HCT116 (cell line): ENCODE measurements around the gene TSPO. TPM values are rescaled to one million over a fixed set of nuclear protein-coding genes. Genes with fewer than 3 reads are reported as not detected.

Source experiments
- ATAC-seq: fragments of 200-7000 bp; cut with Tn5 transposase; 2 replicates; pipeline ENCODE4 v1.9.1; 2020; ENCODE audit warnings: mild to moderate bottlenecking, moderate library complexity
- BruUV-seq: library from RNA; stranded (reverse); fragments of 400-500 nt; replicated peaks from 2 replicates; lab custom pipeline; 2021; lab: Mats Ljungman, UMichigan
- CTCF ChIA-PET: fragments of 300-600 bp; sonication (Branson Sonifier 250); formaldehyde crosslinking; loops from one replicate; lab custom pipeline; 2021; ENCODE audit warnings: antibody characterized with exemption; lab: Charles Lee
- POLR2A ChIA-PET: fragments of 300-600, 350-600 bp; sonication (Branson Sonifier 250); formaldehyde crosslinking; loops from one replicate; lab custom pipeline; 2021; ENCODE audit warnings: antibody characterized with exemption; lab: Charles Lee
- RAD21 ChIA-PET, 2 experiments: fragments of 300-600 bp; sonication (Branson Sonifier 250); formaldehyde crosslinking; loops; one replicate each; lab custom pipeline; 2023; ENCODE audit warnings: low total read pairs in 2 of 2; ENCODE audit not compliant: uncharacterized antibody in 2 of 2, unreplicated experiment in 2 of 2, low non-redundant PET in 1 of 2; lab: Charles Lee
- DNase-seq: peaks from one replicate; pipeline ENCODE4 v3.0.0-alpha.2; 2010; ENCODE audit warnings: low read depth, low spot score
- H2AFZ ChIP-seq: fragments of 200-600 bp; shearing (Covaris generic), sonication (generic); 2 replicates; pipeline ENCODE4 v1.6.1; 2017; ENCODE audit warnings: low read depth, mixed run types, mixed read lengths, antibody characterized with exemption, low read length; ENCODE audit not compliant: poor library complexity, severe bottlenecking
- H3K27ac ChIP-seq: 2 replicates; pipeline ENCODE4 v1.5.1; 2012; ENCODE audit warnings: low read depth, low read length
- H3K27me3 ChIP-seq: fragments of 200-600 bp; sonication (generic); 2 replicates; pipeline ENCODE4 v1.6.1; 2016; ENCODE audit warnings: mixed run types, low read length, mixed read lengths; ENCODE audit not compliant: insufficient read depth
- H3K36me3 ChIP-seq, 2 experiments: fragments of 200-500 bp in 1 of 2; fragments of 200-600 bp in 1 of 2; sonication (Bioruptor generic) in 1 of 2; sonication (generic) in 1 of 2; 2 replicates each; pipeline versions ENCODE4 v1.5.1 to v1.6.1; 2014 to 2016; ENCODE audit warnings: low read length in 2 of 2, inconsistent platforms in 1 of 2, mixed read lengths in 1 of 2, mixed run types in 1 of 2; ENCODE audit not compliant: insufficient read depth in 2 of 2, control insufficient read depth in 1 of 2
- H3K4me1 ChIP-seq, 2 experiments: fragments of 200-600 bp in 1 of 2; sonication (generic) in 1 of 2; 2 replicates each; pipeline versions ENCODE4 v1.5.1 to v1.6.1; 2012 to 2017; ENCODE audit warnings: low read length in 2 of 2, inconsistent platforms in 1 of 2, mild to moderate bottlenecking in 1 of 2, mixed read lengths in 1 of 2, mixed run types in 1 of 2, moderate library complexity in 1 of 2; ENCODE audit not compliant: insufficient read depth in 2 of 2, control insufficient read depth in 1 of 2
- H3K4me2 ChIP-seq: fragments of 200-600 bp; sonication (generic); 2 replicates; pipeline ENCODE4 v1.6.1; 2017; ENCODE audit warnings: mixed run types, low read length, mixed read lengths
- H3K4me3 ChIP-seq, 2 experiments: fragments of 200-600 bp in 1 of 2; sonication (generic) in 1 of 2; replicated peaks in 1 of 2; 2 replicates each; pipeline ENCODE4 v1.5.1; 2011 to 2016; ENCODE audit warnings: low read length in 2 of 2, control low read depth in 1 of 2, low read depth in 1 of 2, mild to moderate bottlenecking in 1 of 2, mixed read lengths in 1 of 2, mixed run types in 1 of 2
- H3K79me2 ChIP-seq: fragments of 200-600 bp; sonication (generic); 2 replicates; pipeline ENCODE4 v1.6.1; 2017; ENCODE audit warnings: mild to moderate bottlenecking, mixed run types, low read length, moderate library complexity, mixed read lengths; ENCODE audit not compliant: insufficient read depth
- H3K9ac ChIP-seq: fragments of 200-600 bp; sonication (generic); 2 replicates; pipeline ENCODE4 v1.6.1; 2016; ENCODE audit warnings: low read length, mixed read lengths
- H3K9me2 ChIP-seq: fragments of 200-600 bp; sonication (generic), shearing (Covaris generic); 2 replicates; pipeline ENCODE4 v1.6.1; 2017; ENCODE audit warnings: mixed run types, mild to moderate bottlenecking, moderate library complexity; ENCODE audit not compliant: insufficient read depth
- H3K9me3 ChIP-seq, 2 experiments: fragments of 200-500 bp in 1 of 2; fragments of 200-600 bp in 1 of 2; sonication (Bioruptor generic) in 1 of 2; sonication (generic) in 1 of 2; 2 replicates each; pipeline ENCODE4 v1.6.1; 2014 to 2017; ENCODE audit warnings: low read length in 2 of 2, mixed read lengths in 2 of 2, inconsistent platforms in 1 of 2, low read depth in 1 of 2, mild to moderate bottlenecking in 1 of 2, mixed run types in 1 of 2, moderate library complexity in 1 of 2; ENCODE audit not compliant: control insufficient read depth in 1 of 2, insufficient read depth in 1 of 2
- H4K20me1 ChIP-seq: fragments of 200-600 bp; sonication (generic), shearing (Covaris generic); 2 replicates; pipeline ENCODE4 v1.6.1; 2017; ENCODE audit warnings: mixed run types, mild to moderate bottlenecking, moderate library complexity; ENCODE audit not compliant: insufficient read depth
- ATF3 ChIP-seq: IDR thresholded peaks from 2 replicates; pipeline ENCODE4 v1.6.1; 2012
- CBX3 ChIP-seq: IDR thresholded peaks from 2 replicates; pipeline ENCODE4 v1.6.1; 2012; ENCODE audit warnings: low read depth
- CEBPB ChIP-seq: IDR thresholded peaks from 2 replicates; pipeline ENCODE4 v1.6.1; 2012; ENCODE audit warnings: low read depth
- EGR1 ChIP-seq: IDR thresholded peaks from 2 replicates; pipeline ENCODE4 v1.6.1; 2012; ENCODE audit warnings: low read depth
- EZH2 ChIP-seq: fragments of 200-600 bp; sonication (generic); IDR thresholded peaks from 2 replicates; pipeline ENCODE4 v1.6.1; 2017; ENCODE audit warnings: antibody characterized with exemption, mixed run types
- EZH2phosphoT487 ChIP-seq: fragments of 200-600 bp; IDR thresholded peaks from 2 replicates; pipeline ENCODE4 v1.6.1; 2018; ENCODE audit warnings: antibody characterized with exemption, borderline replicate concordance
- FOSL1 ChIP-seq: IDR thresholded peaks from 2 replicates; pipeline ENCODE4 v1.6.1; 2012; ENCODE audit warnings: low read depth
- POLR2AphosphoS5 ChIP-seq: IDR thresholded peaks from 2 replicates; pipeline ENCODE4 v1.6.1; 2011; ENCODE audit warnings: mild to moderate bottlenecking, low read depth, low read length, moderate library complexity
- RAD21 ChIP-seq: IDR thresholded peaks from 2 replicates; pipeline ENCODE4 v1.6.1; 2012; ENCODE audit warnings: low read depth, mild to moderate bottlenecking
- SP1 ChIP-seq: IDR thresholded peaks from 2 replicates; pipeline ENCODE4 v1.6.1; 2012; ENCODE audit warnings: low read depth
- ZFX ChIP-seq: fragments of 450-650 bp; IDR thresholded peaks from 2 replicates; pipeline ENCODE4 v1.6.1; 2017
- ZNF274 ChIP-seq: fragments of 200-500 bp; sonication (Bioruptor generic); IDR thresholded peaks from 2 replicates; pipeline ENCODE4 v1.6.1; 2014; ENCODE audit warnings: mild to moderate bottlenecking, low read depth, low read length, inconsistent platforms
- intact Hi-C: fragments of 100-400 bp; cut with micrococcal nuclease; formaldehyde crosslinking; loops from 2 replicates; pipeline ENCODE4 v1.10.0; 2022
- total RNA-seq: library from RNA; stranded (reverse); gene quantifications from one replicate; pipeline ENCODE4 v1.2.1, GENCODE V29; 2021; ENCODE audit not compliant: unreplicated experiment

TSPO gene
- total RNA-seq, 1 experiment from 2014 or later: 192 TPM

- peaks cover 21 to 55% of the 10 kb centered on the region in 2 experiments for H3K36me3 ChIP-seq
- no peak for DNase-seq
- intact Hi-C loops: no loop called here
Observed at GRCh38 chr22:43181321-43182076, 30.1 kb downstream of the TSPO start.

GRCh38 chr22:43182118-43182517, 30.8 kb downstream of the TSPO start:
- peaks cover 6 to 22% of the 10 kb centered on the region in 2 experiments; a peak in 2 of 4 replicates for H3K4me1 ChIP-seq
- TF ChIP-seq SP1: no peak
- TF ChIP-seq, all 23 proteins: peak for 0
- Histone ChIP-seq H3K4me2 (no peak overlapping the region), H4K20me1 (no peaks in the 10 kb centered on the region), H3K27ac (no peak overlapping the region), H2AFZ (no peak overlapping the region), H3K9me2 (no peaks in the 10 kb centered on the region), H3K27me3 (no peaks in the 10 kb centered on the region), H3K79me2 (peaks cover 59% of the 10 kb centered on the region), H3K4me3 (no peak overlapping the region), H3K9me3 (no peaks in the 10 kb centered on the region), H3K36me3 (peaks cover 21 to 55% of the 10 kb centered on the region in 2 experiments), H3K9ac (no peak overlapping the region)
- BruUV-seq: no TSS peak
- DNase-seq (no peak), ATAC-seq (no peak)
- CTCF ChIA-PET: no interaction called here
- intact Hi-C loops: no loop called here
- RAD21 ChIA-PET: no interaction called here
- POLR2A ChIA-PET: no interaction called here

More at GRCh38 chr22:43181321-43182076, 30.1 kb downstream of the TSPO start:
- RAD21 ChIA-PET: no interaction called here
- no peak overlapping the region for H3K4me2 ChIP-seq
- H3K79me2 ChIP-seq: peaks cover 57% of the 10 kb centered on the region
- no peak overlapping the region for H3K9ac ChIP-seq
- H3K4me1 ChIP-seq: peaks cover 6 to 22% of the 10 kb centered on the region in 2 experiments; a peak in 2 of 4 replicates
- no peak overlapping the region for H2AFZ ChIP-seq
- CTCF ChIA-PET: no interaction called here
- no peaks in the 10 kb centered on the region for H3K9me3 ChIP-seq
- H3K9me2 ChIP-seq: no peaks in the 10 kb centered on the region
- H3K4me3 ChIP-seq: no peak overlapping the region
- ATAC-seq: no peak
- POLR2A ChIA-PET: no interaction called here
- no TSS peak for BruUV-seq
- H4K20me1 ChIP-seq: no peaks in the 10 kb centered on the region
- TF ChIP-seq EZH2phosphoT487: no peak
- no peak for TF ChIP-seq ZNF274
- no peak for TF ChIP-seq ZFX
- TF ChIP-seq CBX3: no peak
- TF ChIP-seq EZH2: no peak
- TF ChIP-seq POLR2AphosphoS5: no peak
- TF ChIP-seq FOSL1: no peak
- no peak for TF ChIP-seq EGR1
- no peak for TF ChIP-seq RAD21
- TF ChIP-seq CEBPB: no peak
- TF ChIP-seq ATF3: no peak
- H3K27ac ChIP-seq: no peak overlapping the region
- H3K27me3 ChIP-seq: no peaks in the 10 kb centered on the region
